ENCODE data around the gene THBS3. TPM values are rescaled to one million over a fixed set of nuclear protein-coding genes. Genes with fewer than 3 reads are reported as not detected.

THBS3 gene
- total RNA-seq, 2 experiments from 2014 or later, result 11.1 to 28.7 TPM

DNA sequence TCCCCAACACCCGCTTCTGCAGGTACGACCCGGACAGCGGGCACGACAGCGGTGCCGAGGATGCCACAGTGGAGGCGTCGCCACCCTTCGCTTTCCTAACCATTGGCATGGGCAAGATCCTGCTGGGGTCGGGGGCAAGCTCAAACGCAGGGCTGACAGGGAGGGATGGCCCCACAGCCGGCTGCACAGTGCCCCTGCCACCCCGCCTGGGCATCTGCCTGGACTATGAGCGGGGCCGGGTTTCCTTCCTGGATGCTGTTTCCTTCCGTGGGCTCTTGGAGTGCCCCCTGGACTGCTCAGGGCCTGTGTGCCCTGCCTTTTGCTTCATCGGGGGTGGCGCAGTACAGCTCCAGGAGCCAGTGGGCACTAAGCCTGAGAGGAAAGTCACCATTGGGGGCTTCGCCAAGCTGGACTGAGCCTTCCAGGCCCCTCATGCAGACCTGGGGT is 23.9 kb downstream of the THBS3 start:
- H2AFZ ChIP-seq (ENCODE audit: low read length), result no peak overlapping the region
- CTCF ChIA-PET (ENCODE audit: unreplicated experiment), result no interaction called here
- no peak for DNase-seq (ENCODE audit: low spot score)
- no peak overlapping the region for H3K4me2 ChIP-seq (ENCODE audit: low read length)
- POLR2A ChIA-PET, result no interaction called here
- no peaks in the 10 kb centered on the region for H3K36me3 ChIP-seq (ENCODE audit: insufficient read depth, low read length)
- no peaks in the 10 kb centered on the region for H4K20me1 ChIP-seq (ENCODE audit: insufficient read depth, low read length)
- no peaks in the 10 kb centered on the region for H3K9me3 ChIP-seq (ENCODE audit: low read length)
- no peaks in the 10 kb centered on the region for H3K79me2 ChIP-seq (ENCODE audit: insufficient read depth, low read depth, low read length)
- no peaks in the 10 kb centered on the region for H3K9me2 ChIP-seq (ENCODE audit: insufficient read depth, low read length)
- no peak for TF ChIP-seq EZH2phosphoT487 (IDR thresholded peaks at IDR 0.05; ENCODE audit: borderline replicate concordance, low read depth, low read length)
- TF ChIP-seq, protein P1, sequence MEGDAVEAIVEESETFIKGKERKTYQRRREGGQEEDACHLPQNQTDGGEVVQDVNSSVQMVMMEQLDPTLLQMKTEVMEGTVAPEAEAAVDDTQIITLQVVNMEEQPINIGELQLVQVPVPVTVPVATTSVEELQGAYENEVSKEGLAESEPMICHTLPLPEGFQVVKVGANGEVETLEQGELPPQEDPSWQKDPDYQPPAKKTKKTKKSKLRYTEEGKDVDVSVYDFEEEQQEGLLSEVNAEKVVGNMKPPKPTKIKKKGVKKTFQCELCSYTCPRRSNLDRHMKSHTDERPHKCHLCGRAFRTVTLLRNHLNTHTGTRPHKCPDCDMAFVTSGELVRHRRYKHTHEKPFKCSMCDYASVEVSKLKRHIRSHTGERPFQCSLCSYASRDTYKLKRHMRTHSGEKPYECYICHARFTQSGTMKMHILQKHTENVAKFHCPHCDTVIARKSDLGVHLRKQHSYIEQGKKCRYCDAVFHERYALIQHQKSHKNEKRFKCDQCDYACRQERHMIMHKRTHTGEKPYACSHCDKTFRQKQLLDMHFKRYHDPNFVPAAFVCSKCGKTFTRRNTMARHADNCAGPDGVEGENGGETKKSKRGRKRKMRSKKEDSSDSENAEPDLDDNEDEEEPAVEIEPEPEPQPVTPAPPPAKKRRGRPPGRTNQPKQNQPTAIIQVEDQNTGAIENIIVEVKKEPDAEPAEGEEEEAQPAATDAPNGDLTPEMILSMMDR (conservative IDR thresholded peaks at IDR 0.05; ENCODE audit: low read length), result no peak
- H3K27ac ChIP-seq (ENCODE audit: low read depth, low read length, poor library complexity, severe bottlenecking), result no peak overlapping the region
- peaks cover 20% of the 10 kb centered on the region for H3K4me1 ChIP-seq (ENCODE audit: insufficient read depth, low read length, poor library complexity, severe bottlenecking)
- intact Hi-C loops (cut with micrococcal nuclease; ENCODE audit: unreplicated experiment), result no loop called here
- BruUV-seq (replicated peaks), result no TSS peak
- no peak overlapping the region for H3K4me3 ChIP-seq (ENCODE audit: low read depth, low read length, poor library complexity, severe bottlenecking)

DNA sequence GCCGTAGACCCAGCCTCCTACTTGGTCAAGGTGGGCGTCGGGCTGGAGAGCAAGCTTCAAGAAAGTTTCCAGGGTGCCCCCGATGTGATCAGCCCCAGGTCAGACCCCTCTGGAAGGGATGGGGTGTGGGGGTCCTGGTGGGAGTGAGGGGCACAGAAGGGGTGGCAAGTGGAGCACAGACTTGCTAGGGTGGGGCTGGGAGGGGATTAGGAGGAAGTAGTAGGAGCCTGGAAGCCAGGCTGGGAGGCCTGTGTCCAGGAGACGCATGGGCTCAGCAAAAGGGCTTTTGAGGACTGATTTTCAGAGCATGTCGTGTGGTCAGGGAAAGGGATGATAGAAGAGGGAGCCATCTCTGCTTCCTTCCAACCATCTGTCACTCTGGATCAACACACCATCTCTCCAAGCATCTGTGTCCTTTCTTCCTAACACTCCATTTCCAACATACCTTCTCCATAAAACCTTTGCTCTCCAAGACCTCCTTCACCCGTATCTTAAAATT is 25.6 kb downstream of the THBS3 start:
- H3K4me1 ChIP-seq (ENCODE audit: insufficient read depth, low read length, poor library complexity, severe bottlenecking), result peaks cover 20% of the 10 kb centered on the region
- no peak overlapping the region for H3K27ac ChIP-seq (ENCODE audit: low read depth, low read length, poor library complexity, severe bottlenecking)
- no peaks in the 10 kb centered on the region for H4K20me1 ChIP-seq (ENCODE audit: insufficient read depth, low read length)
- ChIA-PET POLR2A (no interaction called here), CTCF (ENCODE audit: unreplicated experiment) (interaction anchor here (0.6 kb wide), 1 partner anchor 396 kb away, joined by 3 read pairs; no protein-coding TSS in a partner anchor)
- no peaks in the 10 kb centered on the region for H3K9me3 ChIP-seq (ENCODE audit: low read length)
- no peaks in the 10 kb centered on the region for H3K9me2 ChIP-seq (ENCODE audit: insufficient read depth, low read length)
- no peak overlapping the region for H2AFZ ChIP-seq (ENCODE audit: low read length)
- BruUV-seq (replicated peaks), result no TSS peak
- H3K36me3 ChIP-seq (ENCODE audit: insufficient read depth, low read length), result no peaks in the 10 kb centered on the region
- no peak for DNase-seq (ENCODE audit: low spot score)
- H3K4me2 ChIP-seq (ENCODE audit: low read length), result no peak overlapping the region
- H3K79me2 ChIP-seq (ENCODE audit: insufficient read depth, low read depth, low read length), result no peaks in the 10 kb centered on the region
- H3K4me3 ChIP-seq (ENCODE audit: low read depth, low read length, poor library complexity, severe bottlenecking), result no peak overlapping the region
- intact Hi-C loops (cut with micrococcal nuclease; ENCODE audit: unreplicated experiment), result no loop called here
- TF ChIP-seq, protein P1 (conservative IDR thresholded peaks at IDR 0.05; ENCODE audit: low read length), result no peak
- no peak for TF ChIP-seq EZH2phosphoT487 (IDR thresholded peaks at IDR 0.05; ENCODE audit: borderline replicate concordance, low read depth, low read length)

DNA sequence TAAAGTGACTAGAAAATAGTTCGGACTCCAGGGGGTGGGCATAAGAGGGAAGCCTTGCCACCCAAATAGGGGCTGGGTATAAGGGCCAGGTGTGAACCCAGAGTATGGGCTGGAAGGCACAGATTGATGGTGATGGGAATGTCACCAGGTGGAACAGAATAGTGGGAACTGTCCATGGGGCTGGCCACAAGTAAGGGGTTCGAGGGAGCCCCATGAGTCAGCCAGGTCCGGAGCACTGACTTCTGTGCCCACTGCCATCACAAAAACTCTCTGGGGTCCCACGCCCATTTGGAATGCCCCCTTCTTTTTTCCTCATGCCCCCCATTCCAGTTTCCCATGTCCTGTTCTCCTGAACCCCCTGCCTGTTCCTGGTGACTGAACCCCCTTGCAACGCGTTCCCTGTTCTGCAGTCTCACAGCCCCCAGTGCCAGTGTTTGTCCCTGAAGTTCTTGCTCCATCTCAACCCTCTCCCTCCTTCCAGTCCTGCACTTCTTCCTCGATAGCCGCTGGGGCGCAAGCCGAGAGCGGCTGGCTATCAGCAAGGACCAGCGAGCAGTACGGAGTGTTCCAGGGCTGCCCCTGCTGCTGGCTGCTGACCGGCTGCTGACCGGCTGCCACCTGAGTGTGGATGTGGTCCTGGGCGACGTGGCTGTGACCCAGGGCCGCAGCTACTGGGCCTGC is 26.2 kb downstream of the THBS3 start:
- no peaks in the 10 kb centered on the region for H3K9me2 ChIP-seq (ENCODE audit: insufficient read depth, low read length)
- ChIA-PET POLR2A (interaction anchor here (0.6 kb wide), 1 partner anchor 44 kb away, joined by 4 read pairs; no protein-coding TSS in a partner anchor), CTCF (ENCODE audit: unreplicated experiment) (no interaction called here)
- no peaks in the 10 kb centered on the region for H3K9me3 ChIP-seq (ENCODE audit: low read length)
- no peak overlapping the region for H2AFZ ChIP-seq (ENCODE audit: low read length)
- no peak overlapping the region for H3K4me3 ChIP-seq (ENCODE audit: low read depth, low read length, poor library complexity, severe bottlenecking)
- intact Hi-C loops (cut with micrococcal nuclease; ENCODE audit: unreplicated experiment), result no loop called here
- H3K79me2 ChIP-seq (ENCODE audit: insufficient read depth, low read depth, low read length), result no peaks in the 10 kb centered on the region
- H3K36me3 ChIP-seq (ENCODE audit: insufficient read depth, low read length), result no peaks in the 10 kb centered on the region
- H3K4me2 ChIP-seq (ENCODE audit: low read length), result no peak overlapping the region
- no peak for DNase-seq (ENCODE audit: low spot score)
- no peak overlapping the region for H3K27ac ChIP-seq (ENCODE audit: low read depth, low read length, poor library complexity, severe bottlenecking)
- no TSS peak for BruUV-seq (replicated peaks)
- H3K4me1 ChIP-seq (ENCODE audit: insufficient read depth, low read length, poor library complexity, severe bottlenecking), result peaks cover 24% of the 10 kb centered on the region
- no peaks in the 10 kb centered on the region for H4K20me1 ChIP-seq (ENCODE audit: insufficient read depth, low read length)
- no peak for TF ChIP-seq EZH2phosphoT487 (IDR thresholded peaks at IDR 0.05; ENCODE audit: borderline replicate concordance, low read depth, low read length)
- TF ChIP-seq, protein P1 (conservative IDR thresholded peaks at IDR 0.05; ENCODE audit: low read length), result no peak
